Suprapubic skin (tissue), 2 donors: ENCODE data around the gene SFSWAP.

Experiments used
- EP300 ChIP-seq: sonication (generic); formaldehyde crosslinking; IDR thresholded peaks from one replicate; pipeline ENCODE4 v1.6.1; 2017; ENCODE audit warnings: antibody characterized with exemption
- POLR2A ChIP-seq, 2 donors: fragments of 450-650 bp; IDR thresholded peaks; one replicate each; pipeline ENCODE4 v1.6.1; 2017; ENCODE audit warnings: antibody characterized with exemption in 2 of 2, mild to moderate bottlenecking in 2 of 2, moderate library complexity in 2 of 2

- TF ChIP-seq POLR2A (IDR thresholded peaks at IDR 0.05): no peak
- no peak for TF ChIP-seq EP300
These were observed 38.5 kb upstream of the SFSWAP start for GRCh38 chr12:131672311-131672940.
